Natural killer cell (primary cell): ENCODE results near the gene THSD4. TPM values are rescaled to one million over a fixed set of nuclear protein-coding genes. Genes with fewer than 3 reads are reported as not detected.

Experiments used
- ATAC-seq, 3 donors: fragments of 150-1000 bp in 2 of 3; fragments of 200-7000 bp in 1 of 3; cut with Tn5 transposase; 1 replicate in 1 of 3; 2 replicates in 2 of 3; pipeline ENCODE4 v1.10.0; 2021; ENCODE audit warnings: mild to moderate bottlenecking in 2 of 3, moderate library complexity in 2 of 3
- DNase-seq, 2 donors: peaks; one replicate each; pipeline versions ENCODE4 v3.0.0 to v3.0.0-alpha.2; 2013 to 2021; ENCODE audit warnings: mixed read lengths in 1 of 2
- H3K27ac ChIP-seq: one replicate; pipeline ENCODE4 v1.5.1; 2013; ENCODE audit warnings: mild to moderate bottlenecking, low read length
- H3K27me3 ChIP-seq: one replicate; pipeline ENCODE4 v1.6.1; 2013; ENCODE audit warnings: low read length; ENCODE audit not compliant: control insufficient read depth, insufficient read depth
- H3K36me3 ChIP-seq: one replicate; pipeline ENCODE4 v1.6.1; 2013; ENCODE audit warnings: low read length; ENCODE audit not compliant: control insufficient read depth, insufficient read depth
- H3K4me1 ChIP-seq: one replicate; pipeline ENCODE4 v1.6.1; 2013; ENCODE audit warnings: low read length; ENCODE audit not compliant: control insufficient read depth, insufficient read depth
- H3K4me3 ChIP-seq: one replicate; pipeline ENCODE4 v1.5.1; 2013; ENCODE audit warnings: low read length
- H3K9me3 ChIP-seq: one replicate; pipeline ENCODE4 v1.6.1; 2013; ENCODE audit warnings: low read length; ENCODE audit not compliant: control insufficient read depth, insufficient read depth
- H3K27ac Mint-ChIP-seq, 2 donors: one replicate each; pipeline ENCODE4 v1.8.0; 2022; ENCODE audit warnings: mild to moderate bottlenecking in 2 of 2, mixed read lengths in 2 of 2, moderate library complexity in 1 of 2
- H3K27me3 Mint-ChIP-seq, 2 donors: one replicate each; pipeline ENCODE4 v1.8.0; 2022; ENCODE audit warnings: low read depth in 2 of 2, mixed read lengths in 2 of 2
- H3K36me3 Mint-ChIP-seq: one replicate; pipeline ENCODE4 v1.8.0; 2022; ENCODE audit warnings: mixed read lengths
- H3K4me1 Mint-ChIP-seq, 2 donors: one replicate each; pipeline ENCODE4 v1.8.0; 2022; ENCODE audit warnings: mixed read lengths in 2 of 2
- H3K4me3 Mint-ChIP-seq: one replicate; pipeline ENCODE4 v1.8.0; 2022; ENCODE audit warnings: mild to moderate bottlenecking, moderate library complexity, mixed read lengths
- H3K9me3 Mint-ChIP-seq, 2 donors: one replicate each; pipeline ENCODE4 v1.8.0; 2022; ENCODE audit warnings: mixed read lengths in 2 of 2
- WGBS: methylation state at CpG from one replicate; pipeline ENCODE4 v1.1.7; 2013; ENCODE audit warnings: missing lambda C conversion rate; ENCODE audit not compliant: insufficient coverage; 5-methylcytosine and 5-hydroxymethylcytosine counted together
- intact Hi-C: fragments of 100-400 bp; cut with micrococcal nuclease; formaldehyde crosslinking; loops from one replicate; pipeline ENCODE4 v1.14.2; 2022
- total RNA-seq, 4 donors: library from RNA; stranded (reverse); fragments of 120-200 nt in 1 of 4; gene quantifications; one replicate each; pipeline versions ENCODE4 v1.2.3 to v1.2.4, GENCODE V29; 2013 to 2022
- TF ChIP-seq, protein P1 (sequence below): fragments of 200-600 bp; IDR thresholded peaks from one replicate; pipeline ENCODE4 v1.8.0; 2022; ENCODE audit warnings: antibody characterized with exemption

Gene THSD4
- total RNA-seq, 3 donors from 2014 or later (not counting 1 experiment from before 2014, with no cell fraction given): not detected

DNA sequence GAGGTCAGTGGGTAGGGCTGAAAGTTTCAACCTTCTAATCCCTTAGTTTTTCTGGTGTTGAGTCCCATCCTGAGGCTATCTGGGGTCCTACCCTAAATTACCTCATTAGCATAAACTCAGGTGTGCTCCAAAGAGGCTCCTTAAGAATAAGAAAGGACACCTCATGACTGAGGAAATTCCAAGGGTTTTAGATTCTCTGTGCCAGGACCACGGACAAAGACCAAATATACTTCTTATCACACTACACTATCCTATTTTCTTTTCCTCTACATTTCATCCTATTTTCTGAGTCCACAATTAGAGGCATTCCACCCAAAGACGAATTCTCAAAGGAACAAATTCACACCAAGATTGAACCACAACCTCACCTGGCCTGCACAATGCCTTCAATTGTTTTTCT lies 9.8 kb upstream of the THSD4 start:
- intact Hi-C loops: no loop called here
- Histone ChIP-seq H3K4me1 (no peaks in the 10 kb centered on the region), H3K9me3 (no peaks in the 10 kb centered on the region), H3K27me3 (no peaks in the 10 kb centered on the region), H3K27ac (no peak overlapping the region), H3K36me3 (no peaks in the 10 kb centered on the region), H3K4me3 (no peak overlapping the region)
- DNase-seq (no peak), ATAC-seq (no peak)
- no peaks in the 10 kb centered on the region for H3K36me3 Mint-ChIP-seq
- TF ChIP-seq, protein P1, sequence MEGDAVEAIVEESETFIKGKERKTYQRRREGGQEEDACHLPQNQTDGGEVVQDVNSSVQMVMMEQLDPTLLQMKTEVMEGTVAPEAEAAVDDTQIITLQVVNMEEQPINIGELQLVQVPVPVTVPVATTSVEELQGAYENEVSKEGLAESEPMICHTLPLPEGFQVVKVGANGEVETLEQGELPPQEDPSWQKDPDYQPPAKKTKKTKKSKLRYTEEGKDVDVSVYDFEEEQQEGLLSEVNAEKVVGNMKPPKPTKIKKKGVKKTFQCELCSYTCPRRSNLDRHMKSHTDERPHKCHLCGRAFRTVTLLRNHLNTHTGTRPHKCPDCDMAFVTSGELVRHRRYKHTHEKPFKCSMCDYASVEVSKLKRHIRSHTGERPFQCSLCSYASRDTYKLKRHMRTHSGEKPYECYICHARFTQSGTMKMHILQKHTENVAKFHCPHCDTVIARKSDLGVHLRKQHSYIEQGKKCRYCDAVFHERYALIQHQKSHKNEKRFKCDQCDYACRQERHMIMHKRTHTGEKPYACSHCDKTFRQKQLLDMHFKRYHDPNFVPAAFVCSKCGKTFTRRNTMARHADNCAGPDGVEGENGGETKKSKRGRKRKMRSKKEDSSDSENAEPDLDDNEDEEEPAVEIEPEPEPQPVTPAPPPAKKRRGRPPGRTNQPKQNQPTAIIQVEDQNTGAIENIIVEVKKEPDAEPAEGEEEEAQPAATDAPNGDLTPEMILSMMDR: no peak
- no peak overlapping the region for H3K4me3 Mint-ChIP-seq
- no peaks in the 10 kb centered on the region for H3K9me3 Mint-ChIP-seq
- 75% methylated on average over 2 of the region's 2 CpGs for WGBS
- peaks cover 14 to 20% of the 10 kb centered on the region in 2 donors for H3K27me3 Mint-ChIP-seq
- no peak overlapping the region for H3K27ac Mint-ChIP-seq
- H3K4me1 Mint-ChIP-seq: no peaks in the 10 kb centered on the region

DNA sequence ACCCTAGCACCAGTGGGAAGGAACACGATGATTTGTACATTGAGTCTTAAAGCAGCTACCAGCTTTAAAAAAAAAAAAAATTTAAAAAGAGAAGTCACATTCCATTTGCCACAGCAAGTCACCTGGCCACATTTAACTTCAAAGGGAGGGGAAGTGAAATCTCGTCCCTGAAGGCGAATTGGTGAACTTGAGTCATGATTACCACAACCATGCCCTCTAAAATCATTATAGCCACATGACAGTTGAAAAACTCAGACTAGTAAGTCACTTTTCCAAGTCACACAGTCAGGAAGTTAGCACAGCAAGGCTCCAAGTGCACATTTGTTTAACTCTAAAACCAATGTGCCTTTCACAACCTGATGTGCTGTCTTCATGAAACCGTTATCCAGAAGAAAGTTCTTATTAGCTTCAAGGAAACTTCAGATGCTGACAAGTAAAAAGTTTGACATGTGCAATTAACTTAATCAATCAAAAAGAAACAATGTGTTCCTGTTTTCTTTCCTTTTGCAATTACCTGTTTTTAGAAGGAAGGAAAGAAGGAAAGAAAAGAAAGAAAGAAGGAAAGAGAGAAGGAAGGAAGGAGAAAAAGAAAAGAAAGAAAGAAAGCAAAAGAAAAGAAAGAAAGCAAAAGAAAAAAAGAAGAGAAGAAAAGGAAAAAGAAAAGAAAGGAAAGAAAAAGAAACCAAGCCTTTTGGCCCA lies 8.3 kb upstream of the THSD4 start:
- H3K36me3 Mint-ChIP-seq: no peaks in the 10 kb centered on the region
- TF ChIP-seq, protein P1: no peak
- H3K9me3 Mint-ChIP-seq: no peaks in the 10 kb centered on the region
- H3K27me3 Mint-ChIP-seq: peaks cover 19 to 35% of the 10 kb centered on the region in 2 donors
- Histone ChIP-seq H3K4me1 (no peaks in the 10 kb centered on the region), H3K36me3 (no peaks in the 10 kb centered on the region), H3K9me3 (no peaks in the 10 kb centered on the region), H3K27ac (no peak overlapping the region), H3K27me3 (no peaks in the 10 kb centered on the region), H3K4me3 (no peak overlapping the region)
- intact Hi-C loops: no loop called here
- no peak overlapping the region for H3K4me3 Mint-ChIP-seq
- DNase-seq (no peak), ATAC-seq (no peak)
- H3K4me1 Mint-ChIP-seq: no peaks in the 10 kb centered on the region
- WGBS: 66% methylated on average over 4 of the region's 4 CpGs
- no peak overlapping the region for H3K27ac Mint-ChIP-seq

DNA sequence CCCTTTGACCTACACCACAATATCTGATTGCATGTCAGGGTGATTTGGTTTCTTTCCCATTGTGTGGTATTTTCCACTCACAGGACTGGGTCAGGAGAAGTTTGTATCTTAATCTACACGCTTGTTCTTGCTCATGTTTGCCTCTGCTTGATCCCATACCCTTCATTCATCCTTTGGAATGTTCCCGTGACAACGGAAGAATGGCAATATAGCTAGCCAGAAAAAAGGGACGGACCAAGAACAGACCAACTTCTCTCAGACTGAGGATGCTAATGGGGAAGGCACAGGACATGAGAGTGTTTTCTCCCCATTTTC lies 7.8 kb upstream of the THSD4 start:
- TF ChIP-seq, protein P1: no peak
- intact Hi-C loops: no loop called here
- Mint-ChIP-seq H3K27ac (no peak overlapping the region), H3K36me3 (no peaks in the 10 kb centered on the region), H3K9me3 (no peaks in the 10 kb centered on the region), H3K4me3 (no peak overlapping the region), H3K4me1 (no peaks in the 10 kb centered on the region), H3K27me3 (peaks cover 19 to 32% of the 10 kb centered on the region in 2 donors)
- Histone ChIP-seq H3K4me3 (no peak overlapping the region), H3K4me1 (no peaks in the 10 kb centered on the region), H3K27ac (no peak overlapping the region), H3K36me3 (no peaks in the 10 kb centered on the region), H3K9me3 (no peaks in the 10 kb centered on the region), H3K27me3 (no peaks in the 10 kb centered on the region)
- no peak for DNase-seq
- 89% methylated on average over 3 of the region's 4 CpGs for WGBS
- ATAC-seq: no peak

DNA sequence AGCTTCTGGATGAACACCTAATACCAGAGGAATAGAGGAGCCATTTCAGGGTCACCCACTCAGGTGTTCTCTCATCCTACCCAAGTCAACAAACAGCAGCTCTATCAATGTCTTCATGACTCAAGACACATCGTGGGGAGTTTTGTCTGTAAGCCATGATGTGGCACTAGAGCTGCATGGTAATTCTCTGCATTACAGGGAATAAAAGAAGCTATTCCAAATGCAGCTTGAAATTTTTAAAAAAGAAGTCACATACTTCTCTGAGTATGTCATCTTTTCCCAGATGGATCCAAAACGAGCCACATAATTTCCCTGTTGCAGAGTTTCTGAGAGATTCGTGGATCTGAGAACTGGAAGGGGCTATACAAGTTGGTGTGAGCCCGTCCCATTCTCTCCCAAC lies 6.1 kb upstream of the THSD4 start:
- Histone ChIP-seq H3K9me3 (no peaks in the 10 kb centered on the region), H3K4me1 (no peaks in the 10 kb centered on the region), H3K4me3 (no peak overlapping the region), H3K27me3 (peaks cover 2% of the 10 kb centered on the region), H3K27ac (no peak overlapping the region), H3K36me3 (no peaks in the 10 kb centered on the region)
- Mint-ChIP-seq H3K4me1 (no peaks in the 10 kb centered on the region), H3K36me3 (no peaks in the 10 kb centered on the region), H3K9me3 (no peaks in the 10 kb centered on the region), H3K27me3 (peaks cover 14 to 26% of the 10 kb centered on the region in 2 donors), H3K27ac (no peak overlapping the region), H3K4me3 (no peak overlapping the region)
- WGBS: 78% methylated on average over 3 of the region's 4 CpGs
- ATAC-seq (no peak), DNase-seq (no peak)
- intact Hi-C loops: no loop called here
- TF ChIP-seq, protein P1: no peak
